ENCODE data around the gene ROCK2. TPM values are rescaled to one million over a fixed set of nuclear protein-coding genes. Genes with fewer than 3 reads are reported as not detected.

ROCK2 gene
- total and polyA plus RNA-seq, 2 of the 13 experiments (the other 11 are each of a cell fraction or from before 2014, with no cell fraction given) = 38.1 to 119 TPM

- TF ChIP-seq SSRP1 (CRISPR knock-in tag; IDR thresholded peaks at IDR 0.05) (peak; percentile 67; the same call in 1 of the 2 replicates), EP300 (IDR thresholded peaks at IDR 0.05; ENCODE audit: low read depth in 2 of 2, low read length in 2 of 2) (peak; percentile 100), EP300 (CRISPR knock-in tag; IDR thresholded peaks at IDR 0.05; ENCODE audit: borderline replicate concordance) (peak; percentile 100), ZNF574 (CRISPR knock-in tag; IDR thresholded peaks at IDR 0.05) (peak; percentile 95), THAP11 (CRISPR knock-in tag; IDR thresholded peaks at IDR 0.05) (peak; percentile 88), ARID5B (CRISPR knock-in tag; IDR thresholded peaks at IDR 0.05) (peak; percentile 100), SP4 (CRISPR knock-in tag; IDR thresholded peaks at IDR 0.05) (peak; percentile 70), ZNF264 (CRISPR knock-in tag; IDR thresholded peaks at IDR 0.05) (peak; percentile 98), BRCA1 (CRISPR knock-in tag; IDR thresholded peaks at IDR 0.05) (peak; percentile 98), SP1 (IDR thresholded peaks at IDR 0.05) (no peak), SP1 (CRISPR knock-in tag; IDR thresholded peaks at IDR 0.05) (peak; percentile 80), ZSCAN12 (CRISPR knock-in tag; IDR thresholded peaks at IDR 0.05) (peak; percentile 97), ZNF513 (CRISPR knock-in tag; conservative IDR thresholded peaks at IDR 0.05) (no peak), BCL6 (CRISPR knock-in tag; IDR thresholded peaks at IDR 0.05) (peak; percentile 99), SMC3 (IDR thresholded peaks at IDR 0.05; ENCODE audit: low read length) (peak; percentile 77), ZEB1 (IDR thresholded peaks at IDR 0.05; ENCODE audit: insufficient replicate concordance, low read depth) (peak; percentile 95), ZFAT (CRISPR knock-in tag; conservative IDR thresholded peaks at IDR 0.05) (no peak), ZSCAN25 (CRISPR knock-in tag; IDR thresholded peaks at IDR 0.05) (peak; percentile 95), MYC (CRISPR knock-in tag; IDR thresholded peaks at IDR 0.05; ENCODE audit: borderline replicate concordance) (peak; percentile 97), AGO2 (optimal IDR thresholded peaks at IDR 0.05; ENCODE audit: low read depth, low read length) (peak; percentile 30), ZNF431 (CRISPR knock-in tag; IDR thresholded peaks at IDR 0.05; ENCODE audit: borderline replicate concordance, low read depth) (peak; percentile 89; the same call in 1 of the 2 replicates), ZNF556 (CRISPR knock-in tag; IDR thresholded peaks at IDR 0.05; ENCODE audit: borderline replicate concordance) (peak; percentile 99), CHD2 (IDR thresholded peaks at IDR 0.05; ENCODE audit: low read depth, low read length) (peak; percentile 26; the same call in 1 of the 2 replicates), PAWR (CRISPR knock-in tag; IDR thresholded peaks at IDR 0.05; ENCODE audit: borderline replicate concordance) (no peak), REL (CRISPR knock-in tag; conservative IDR thresholded peaks at IDR 0.05) (0 out of 2 replicates have a peak, but pooled peaks have one; percentile 72)
Observed at GRCh38 chr2:11357428-11357972, 13.1 kb upstream of the ROCK2 start (continued).

All from HepG2 (cell line).